GM21786 (cell line): ENCODE data around the gene KIF5B.
"Not testable (repeated sequence)": the region's sequence is repeated elsewhere in the genome, so short reads cannot be mapped to it uniquely, and the experiment has no call there.

Experiments used
- ATAC-seq: cut with Tn5 transposase; IDR thresholded peaks from one replicate; pipeline ENCODE4 v1.9.1; 2021; ENCODE audit not compliant: unreplicated experiment

KIF5B gene

DNA sequence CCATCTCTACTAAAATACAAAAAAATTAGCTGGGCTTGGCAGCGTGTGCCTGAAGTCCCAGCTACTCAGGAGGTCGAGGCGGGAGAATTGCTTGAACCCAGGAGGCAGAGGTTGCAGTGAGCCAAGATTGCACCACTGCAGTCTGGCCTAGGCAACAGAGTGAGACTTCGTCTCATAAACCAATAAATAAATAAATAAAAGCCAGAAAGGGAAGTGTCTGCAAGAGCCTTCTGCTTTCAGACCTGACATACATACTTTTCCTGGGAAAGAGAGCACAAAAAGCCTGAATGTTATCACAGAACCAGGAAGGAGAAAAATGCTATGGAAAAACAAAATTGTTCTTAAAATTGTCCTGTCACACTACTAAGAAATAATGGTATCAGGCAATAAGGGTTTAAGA is 4.1 kb upstream of the KIF5B start:
- ATAC-seq: no peak

DNA sequence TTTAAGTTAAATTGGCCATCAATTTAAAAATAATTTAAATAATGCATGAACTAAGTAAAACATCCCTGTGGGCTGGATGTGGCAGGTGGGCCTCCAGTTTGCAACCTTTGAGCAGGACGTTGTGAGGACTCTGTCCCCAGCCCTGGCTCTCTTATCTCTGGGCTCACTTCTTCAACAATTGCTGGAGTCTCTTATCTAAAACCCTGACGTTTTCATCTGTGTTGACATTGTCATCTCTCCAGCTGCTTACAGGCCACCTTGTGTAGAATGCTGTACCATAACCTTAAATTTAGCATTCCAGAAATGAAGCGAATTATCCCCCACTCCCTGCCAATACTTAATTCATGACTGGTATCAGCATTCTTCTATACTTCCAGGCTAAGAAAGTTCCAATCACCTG is 3.2 kb upstream of the KIF5B start:
- ATAC-seq: no peak

DNA sequence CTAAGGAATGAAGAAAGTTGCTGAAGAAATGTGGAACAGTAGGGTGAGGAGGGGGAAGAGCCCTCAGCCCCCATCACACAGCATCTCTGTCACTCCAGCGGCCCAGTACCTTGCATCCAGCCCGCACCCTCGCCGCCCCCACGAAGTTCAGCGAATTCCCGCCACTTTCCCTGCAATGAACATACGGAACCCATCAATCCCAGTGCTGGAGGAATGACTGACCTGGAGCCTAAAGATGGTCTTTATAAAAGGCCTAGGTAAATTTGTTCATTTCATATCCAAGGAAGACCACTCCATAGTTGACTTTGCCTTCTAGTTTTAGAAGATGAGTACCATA is 779 bp upstream of the KIF5B start:
- no peak for ATAC-seq

DNA sequence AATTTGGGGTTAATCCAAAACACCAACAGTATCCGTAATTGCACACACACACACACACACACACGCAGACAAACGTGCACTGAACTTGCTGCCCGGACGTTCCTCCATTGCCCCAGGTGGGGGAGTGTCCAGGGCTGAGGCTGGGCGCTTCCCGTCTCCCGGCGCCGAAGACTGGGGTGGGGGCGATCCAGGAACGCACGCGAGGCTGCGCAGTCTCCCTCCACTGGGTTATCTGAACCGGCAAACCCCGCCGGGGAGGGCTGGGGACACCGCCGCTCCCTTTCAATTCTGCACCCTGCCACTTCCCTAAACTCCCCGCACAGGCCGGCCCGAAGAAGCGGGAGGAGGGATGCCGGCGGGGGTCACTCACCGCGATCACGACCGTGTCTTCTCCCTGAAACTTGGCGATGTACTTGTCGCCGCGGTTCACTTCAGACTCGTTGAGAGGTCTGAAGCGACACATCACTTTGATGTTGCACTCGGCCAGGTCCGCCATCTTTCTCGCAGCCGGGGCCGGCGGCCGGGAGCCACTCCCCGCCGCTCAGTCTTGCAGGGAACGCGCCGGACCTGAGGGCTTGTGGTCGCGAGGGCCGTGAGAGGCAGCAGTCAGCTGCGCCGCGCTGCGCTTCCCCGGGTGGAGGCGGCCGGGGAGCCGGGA is 618 bp downstream of the KIF5B start:
- peak; percentile 40 for ATAC-seq

DNA sequence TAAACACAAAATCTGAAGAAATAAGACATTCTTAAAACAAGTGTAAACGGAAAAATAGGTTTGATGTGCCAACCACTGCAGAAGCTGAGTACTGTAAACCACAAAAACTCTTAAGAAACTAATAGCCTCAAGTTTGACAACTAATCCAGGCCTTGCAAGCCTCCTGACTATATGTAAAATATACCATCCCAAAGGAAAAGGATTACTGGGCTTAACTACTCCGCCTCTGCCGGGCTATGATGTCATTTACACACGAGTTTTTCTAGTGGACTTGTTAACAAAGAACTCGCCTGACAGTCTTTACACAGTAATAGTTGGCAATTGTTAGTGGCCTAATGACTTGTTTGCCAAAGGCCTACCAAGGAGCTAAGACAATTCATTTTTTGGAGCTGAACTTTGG is 2.1 kb downstream of the KIF5B start:
- ATAC-seq: no peak

DNA sequence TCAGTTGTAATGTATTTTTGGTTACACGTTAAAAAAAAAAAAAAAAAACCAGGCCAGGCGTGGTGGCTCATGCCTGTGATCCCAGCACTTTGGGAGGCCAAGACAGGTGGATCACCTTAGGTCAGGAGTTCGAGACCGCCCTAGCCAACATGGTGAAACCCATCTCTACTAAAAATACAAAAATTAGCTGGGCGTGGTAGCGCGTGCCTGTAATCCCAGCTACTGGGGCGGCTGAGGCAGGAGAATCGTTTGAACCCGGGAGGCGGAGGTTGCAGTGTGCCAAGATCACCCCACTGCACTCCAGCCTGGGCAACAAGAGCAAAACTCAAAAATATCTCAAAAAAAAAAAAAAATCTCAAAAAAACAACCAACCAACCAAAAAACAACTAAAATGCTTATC is 2.8 kb downstream of the KIF5B start:
- not testable (repeated sequence) for ATAC-seq

DNA sequence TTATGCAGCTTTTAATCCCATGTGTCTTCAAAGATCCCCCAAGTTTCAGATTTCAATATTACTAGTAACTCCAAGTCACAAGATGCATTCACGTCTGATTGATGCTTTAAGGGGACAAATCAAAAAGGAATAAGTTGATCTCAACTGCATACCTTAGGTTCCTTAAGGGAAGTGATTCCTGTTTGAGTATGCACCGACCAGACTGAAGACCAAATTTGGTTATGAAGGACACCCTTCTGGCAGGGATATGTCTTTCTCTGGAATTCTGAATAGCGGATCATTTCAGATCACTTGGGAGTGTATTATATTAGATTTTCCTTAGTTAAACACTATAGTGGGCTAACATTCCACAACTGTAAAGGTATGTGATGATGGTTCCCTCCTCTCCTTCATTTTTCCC is 4.3 kb downstream of the KIF5B start:
- ATAC-seq: no peak

DNA sequence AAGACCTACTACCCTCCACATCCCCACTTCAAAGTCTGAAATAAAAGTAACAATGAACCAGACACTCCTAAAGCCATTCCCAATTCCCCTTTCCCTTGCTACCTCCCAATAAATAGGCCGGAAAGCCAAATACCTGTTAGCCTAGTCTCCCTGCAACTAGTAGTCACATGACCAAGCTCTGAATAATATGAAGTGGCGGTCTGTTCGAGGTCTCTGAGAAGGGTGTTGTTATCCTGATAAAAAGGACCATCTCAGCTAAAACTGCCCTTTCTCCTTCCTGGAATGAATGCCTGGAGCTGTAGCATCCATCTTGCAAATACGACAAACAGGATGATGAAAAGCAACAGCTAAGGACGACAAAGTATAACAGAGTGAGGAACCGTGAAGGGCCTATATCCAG is 6.0 kb downstream of the KIF5B start:
- ATAC-seq: no peak

DNA sequence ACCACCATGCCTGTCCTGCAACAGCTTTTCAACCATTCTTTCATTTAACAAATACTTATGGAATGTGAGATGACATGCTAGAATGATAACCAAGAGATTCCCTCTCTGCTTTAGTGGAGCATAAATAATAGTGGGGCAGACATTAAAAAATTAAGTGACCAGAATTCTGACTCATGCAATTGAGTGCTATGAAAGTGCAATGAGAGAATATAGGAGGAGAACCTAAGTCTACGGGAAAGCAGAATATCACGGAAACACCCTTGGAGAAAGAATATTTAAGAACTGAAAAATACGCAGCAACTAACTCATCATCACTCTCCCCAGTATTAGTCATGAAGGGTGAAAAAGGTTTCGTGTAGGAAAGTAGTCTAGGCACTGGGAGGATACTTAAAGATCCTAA is 7.1 kb downstream of the KIF5B start:
- no peak for ATAC-seq

DNA sequence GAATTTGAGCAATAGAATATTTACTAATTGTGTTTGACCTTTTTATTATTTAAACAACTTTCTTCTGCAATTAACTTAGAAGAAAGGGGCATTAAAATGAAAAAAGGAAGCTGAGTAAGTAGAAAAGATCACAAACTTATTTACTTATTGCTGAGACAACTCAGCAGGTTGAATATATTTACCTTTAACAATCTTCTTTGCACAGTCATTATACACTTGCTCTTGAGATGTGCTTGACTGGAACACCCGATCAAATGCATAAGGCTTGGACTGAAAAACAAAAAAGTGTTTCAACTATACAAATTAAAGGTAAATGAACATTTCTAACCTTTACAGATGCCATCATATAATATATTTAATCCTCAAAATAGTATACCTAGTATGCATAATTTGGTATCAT is 7.9 kb downstream of the KIF5B start:
- ATAC-seq: no peak

DNA sequence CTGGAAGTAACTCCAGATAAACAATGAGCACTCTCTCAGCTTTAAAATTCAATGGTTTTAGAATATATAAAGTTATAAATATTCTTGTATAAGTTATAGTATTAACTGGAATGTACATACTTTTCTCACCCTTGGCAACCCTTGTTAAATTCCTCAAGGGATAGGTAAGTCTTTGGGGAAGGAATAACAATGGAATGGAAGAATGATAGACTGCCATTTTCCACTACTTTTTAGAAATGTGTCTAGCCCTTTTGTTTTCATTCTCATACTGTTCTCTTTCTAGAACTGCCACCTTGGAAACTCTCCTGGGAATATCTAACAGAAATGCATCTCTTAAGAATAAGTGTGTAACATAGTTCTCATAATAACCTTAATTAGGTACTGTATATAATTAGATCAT is 8.3 kb downstream of the KIF5B start:
- no peak for ATAC-seq

DNA sequence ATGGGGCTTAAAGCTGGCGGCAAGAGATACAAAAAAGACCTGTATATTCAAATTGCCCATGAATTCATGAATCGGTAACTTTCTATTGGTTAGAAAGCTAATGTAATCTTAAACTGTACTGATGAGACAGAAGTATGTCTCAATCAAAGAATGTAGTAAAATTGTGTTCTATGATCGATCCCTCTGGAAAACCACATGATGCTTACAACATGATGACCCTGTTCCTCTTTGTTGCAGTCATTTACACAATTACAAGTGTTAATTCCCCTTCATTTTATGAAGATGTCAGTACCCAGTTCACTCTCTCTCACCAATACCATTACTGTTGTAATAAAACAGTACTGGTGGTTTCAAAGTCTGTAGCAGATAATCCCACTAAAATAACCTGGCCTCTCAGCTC is 10.1 kb downstream of the KIF5B start:
- ATAC-seq: no peak

DNA sequence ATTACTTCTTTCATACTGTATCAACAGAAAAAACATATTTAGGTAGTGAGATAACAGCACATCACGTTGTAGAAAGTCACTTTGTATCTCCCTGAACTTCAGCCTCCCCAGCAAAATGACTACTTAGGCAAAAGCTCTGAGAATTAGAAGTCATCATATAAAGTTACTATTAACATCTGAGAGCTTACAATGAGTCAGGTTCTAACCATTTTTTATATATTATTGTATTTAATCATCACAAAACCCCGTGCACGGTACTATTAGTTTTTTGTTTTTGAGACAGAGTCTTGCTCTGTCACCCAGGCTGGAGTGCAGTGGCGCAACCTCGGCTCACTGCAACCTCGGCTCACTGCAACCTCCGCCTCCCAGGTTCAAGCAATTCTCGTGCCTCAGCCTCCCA is 13.5 kb downstream of the KIF5B start:
- ATAC-seq: not testable (repeated sequence)

DNA sequence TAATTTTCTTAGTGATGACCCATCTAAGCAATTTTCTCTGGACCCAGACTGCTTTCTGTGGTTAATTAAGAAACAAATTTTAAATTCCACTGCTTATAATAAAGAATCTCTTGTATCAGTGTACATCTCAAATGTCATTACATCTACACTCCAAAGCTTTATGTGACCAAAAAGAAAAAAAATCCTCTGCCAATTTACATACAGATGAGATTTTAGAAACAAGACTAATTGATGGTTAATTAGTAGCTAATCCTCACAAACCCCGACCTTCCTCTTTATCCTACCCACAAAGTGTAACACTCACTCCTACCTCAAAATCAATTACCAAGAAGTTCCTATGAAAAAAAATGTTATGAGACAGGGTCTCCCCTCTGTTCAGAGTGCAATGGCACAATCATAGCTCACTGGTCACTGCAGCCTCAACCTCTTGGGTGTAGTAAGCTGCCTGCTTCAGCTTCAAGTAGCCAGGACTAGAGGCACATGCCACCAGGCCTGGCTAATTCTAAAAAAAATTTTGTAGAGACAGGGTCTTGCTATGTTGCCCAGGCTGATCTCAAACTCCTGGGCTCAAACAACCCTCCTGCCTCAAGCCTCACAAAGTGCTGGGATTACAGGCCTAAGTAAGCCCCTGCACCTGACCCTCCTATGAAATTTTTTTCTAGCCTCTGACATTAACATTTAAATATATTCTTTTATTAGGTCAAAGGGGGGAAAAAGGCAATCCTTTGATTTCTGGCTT is 14.8 kb downstream of the KIF5B start:
- no peak for ATAC-seq

DNA sequence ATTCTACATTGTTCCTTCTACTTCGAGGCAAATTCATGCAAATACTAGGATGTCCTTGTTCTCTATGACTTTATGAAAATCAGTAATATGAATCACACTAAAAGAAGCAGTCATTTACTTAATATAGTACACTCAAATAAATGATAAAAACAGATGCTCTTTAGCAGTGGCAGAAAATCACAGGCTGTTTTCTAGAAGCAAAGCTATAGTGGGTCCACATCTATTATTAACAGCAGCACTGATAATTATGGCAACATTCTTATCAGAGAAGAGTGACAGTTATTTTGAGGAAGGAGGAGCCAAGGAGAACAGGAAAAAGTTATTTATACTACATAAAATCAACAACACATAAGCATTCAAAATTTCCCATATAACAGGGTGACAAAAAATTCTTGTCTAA is 16.5 kb downstream of the KIF5B start:
- no peak for ATAC-seq

DNA sequence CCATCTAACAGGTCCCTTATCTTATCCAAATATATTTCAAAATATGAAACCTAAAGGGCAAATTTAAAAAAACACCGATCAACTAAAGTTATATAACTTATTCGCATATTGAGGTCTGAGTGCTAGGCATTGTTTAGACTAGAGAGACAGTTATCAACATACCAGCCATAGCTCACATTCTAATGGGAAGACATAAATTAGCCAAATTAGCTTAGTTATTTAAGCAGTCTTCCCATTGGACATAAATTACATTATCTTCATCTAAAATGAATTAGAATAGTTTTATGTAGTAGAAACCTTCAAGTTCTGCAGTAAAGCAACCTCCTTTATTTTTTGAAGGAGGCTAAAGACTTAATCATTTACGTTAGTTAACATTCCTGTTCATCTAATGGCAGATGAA is 17.4 kb downstream of the KIF5B start:
- no peak for ATAC-seq

DNA sequence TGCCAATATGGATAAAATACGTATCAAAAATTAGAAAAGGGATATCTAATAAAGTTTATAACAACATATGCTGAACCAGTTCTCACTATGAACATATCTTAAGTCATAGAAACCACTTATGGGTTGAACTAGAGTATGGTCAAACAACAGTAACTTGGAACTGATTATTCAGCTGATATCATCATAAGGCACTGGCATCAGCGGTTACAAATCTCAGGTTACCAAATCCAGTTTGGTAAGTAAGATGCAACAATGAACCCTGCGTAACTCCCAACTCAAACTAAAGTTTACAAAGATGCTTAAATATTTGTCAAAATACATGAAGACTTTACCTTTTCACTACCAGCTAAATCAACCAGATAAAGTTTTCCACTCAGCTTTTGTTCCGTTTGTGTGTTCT is 19.3 kb downstream of the KIF5B start:
- no peak for ATAC-seq

DNA sequence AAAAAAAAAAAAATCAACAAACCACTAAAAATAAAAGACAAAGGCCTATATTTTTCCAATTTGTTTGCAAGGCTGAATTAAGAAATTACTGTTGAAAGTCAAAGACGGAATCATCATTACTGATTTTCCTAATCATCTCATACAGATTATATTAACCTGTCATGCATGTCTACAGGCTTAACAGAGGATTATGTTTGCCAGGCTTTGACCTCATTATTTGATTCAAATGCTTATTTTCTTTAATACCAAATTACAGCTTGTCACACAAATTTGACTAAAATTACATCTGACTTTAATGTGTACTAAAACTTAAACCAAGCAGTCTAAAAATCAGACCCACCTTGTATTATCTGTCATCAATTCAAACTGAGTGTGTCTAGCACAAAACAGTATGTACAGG is 21.2 kb downstream of the KIF5B start:
- no peak for ATAC-seq

DNA sequence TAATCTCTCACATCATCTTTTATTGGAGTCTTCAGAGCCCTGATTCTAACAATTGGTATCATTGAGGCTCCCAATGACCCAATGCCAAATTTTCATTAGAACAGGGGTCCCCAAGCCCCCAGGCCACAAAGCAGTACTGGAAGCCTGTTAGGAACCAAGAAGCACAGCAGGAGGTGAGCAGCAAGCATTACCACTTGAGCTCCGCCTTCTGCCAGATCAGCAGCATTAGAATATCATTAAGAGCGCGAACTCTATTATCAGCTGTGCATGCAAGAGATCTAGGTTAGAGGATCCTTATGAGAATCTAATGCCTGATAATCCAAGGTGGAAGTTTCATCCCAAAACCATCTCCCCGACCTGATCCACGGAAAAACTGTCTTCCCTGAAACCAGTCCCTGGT is 23.1 kb downstream of the KIF5B start:
- no peak for ATAC-seq

DNA sequence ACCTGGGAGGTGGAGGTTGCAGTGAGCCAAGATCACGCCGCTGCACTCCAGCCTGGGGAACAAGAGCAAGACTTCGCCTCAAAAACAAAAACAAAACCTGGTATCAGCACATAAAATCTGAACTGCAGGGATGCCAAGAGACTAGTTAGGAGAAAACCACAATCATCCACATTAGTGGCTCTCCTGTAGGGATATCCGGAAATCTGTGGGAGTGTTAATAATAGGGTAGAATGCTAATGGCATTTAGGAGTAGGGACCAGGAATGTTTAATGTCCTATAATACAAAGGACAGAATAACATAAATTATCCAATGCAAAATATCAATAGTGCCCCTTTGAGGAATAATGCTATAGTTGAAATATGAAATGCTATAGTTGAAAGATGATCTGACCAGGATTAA is 24.3 kb downstream of the KIF5B start:
- ATAC-seq: no peak

DNA sequence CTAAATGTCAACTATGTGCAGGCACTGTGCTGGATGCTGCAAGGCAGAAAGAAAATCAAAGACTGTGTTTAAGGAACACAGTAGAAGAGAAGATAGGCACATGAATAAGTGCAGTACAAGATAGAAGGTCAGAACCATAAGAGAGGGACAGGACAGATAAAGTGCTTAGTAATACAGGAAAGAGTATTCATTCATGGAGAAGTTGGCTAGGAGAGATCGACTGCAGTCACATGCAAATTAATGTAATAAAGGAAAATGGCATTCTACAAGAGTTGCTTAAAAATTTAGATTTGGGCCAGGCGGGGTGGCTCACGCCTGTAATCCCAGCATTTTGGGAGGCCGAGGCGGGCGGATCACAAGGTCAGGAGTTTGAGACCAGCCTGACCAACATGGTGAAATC is 24.8 kb downstream of the KIF5B start:
- ATAC-seq: no peak

DNA sequence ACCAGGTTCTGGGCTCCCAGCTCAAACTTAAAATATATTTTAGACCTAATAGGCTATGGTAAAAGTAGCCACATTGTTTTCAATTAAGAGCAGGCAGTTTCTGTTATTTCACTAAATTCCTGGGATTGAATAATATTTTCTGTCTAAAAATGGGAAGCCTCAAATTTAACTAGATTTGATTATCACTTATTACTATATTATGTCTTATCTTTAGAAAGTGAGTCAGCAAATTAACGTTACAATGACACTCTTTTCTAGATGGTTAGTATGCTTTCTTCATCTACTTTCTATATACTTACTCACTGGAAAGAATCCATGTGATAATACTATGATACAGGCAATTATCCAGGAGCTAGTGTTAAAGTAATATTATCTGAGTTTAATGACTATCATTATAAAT is 27.5 kb downstream of the KIF5B start:
- no peak for ATAC-seq

DNA sequence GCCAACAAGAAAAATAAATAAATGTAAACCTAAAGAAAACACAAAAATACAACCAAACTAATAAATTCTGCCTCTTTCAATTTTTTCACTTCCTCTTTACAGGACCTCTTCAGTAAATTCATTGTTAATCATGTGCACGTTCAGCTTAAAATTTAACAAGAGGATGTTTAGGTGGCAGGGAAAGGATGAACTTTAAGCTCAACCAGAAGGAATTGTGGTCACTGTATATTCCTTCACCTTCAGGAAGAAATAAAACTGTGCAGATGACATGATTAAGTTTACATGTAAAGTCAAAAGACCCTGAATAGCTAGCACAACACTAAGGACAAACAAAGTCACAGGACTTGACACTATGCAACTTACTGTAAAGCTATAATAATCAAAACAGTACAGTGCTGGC is 33.0 kb downstream of the KIF5B start:
- ATAC-seq: no peak
